D721Med (cell line): ENCODE results near the gene LARP1.

Experiments used
- DNase-seq: peaks from one replicate; pipeline ENCODE4 v3.0.0; 2011; ENCODE audit warnings: low spot score; ENCODE audit not compliant: insufficient read length
- FAIRE-seq: peaks from 2 replicates; lab custom pipeline; 2011; peaks lifted over from hg19 to GRCh38; lab: Jason Lieb, UNC
- TF ChIP-seq, protein P1 (sequence below): IDR thresholded peaks from 2 replicates; pipeline ENCODE4 v1.5.1; 2012; ENCODE audit warnings: mild to moderate bottlenecking, control low read depth; ENCODE audit not compliant: insufficient read depth; ENCODE audit errors: missing control alignments

LARP1 gene

DNA sequence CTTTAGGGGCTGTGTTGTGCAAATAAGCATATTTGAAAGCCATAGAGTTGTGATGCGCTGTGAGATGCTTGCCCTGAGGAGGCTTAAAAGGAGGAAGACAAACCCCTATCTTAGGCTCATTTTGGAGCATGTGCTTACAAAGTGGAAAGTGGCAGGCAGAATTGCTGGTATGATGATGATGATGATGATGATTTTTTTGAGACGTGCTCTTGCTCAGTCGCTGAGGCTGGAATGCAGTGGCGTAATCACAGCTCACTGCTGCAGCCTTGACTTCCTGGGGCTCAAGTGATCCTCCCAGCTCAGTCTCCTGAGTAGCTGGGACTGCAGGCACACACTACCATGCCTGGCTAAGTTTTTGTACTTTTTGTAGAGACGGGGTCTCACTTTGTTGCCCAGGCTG is 104.9 kb downstream of the LARP1 start:
- no peak for FAIRE-seq
- TF ChIP-seq, protein P1, sequence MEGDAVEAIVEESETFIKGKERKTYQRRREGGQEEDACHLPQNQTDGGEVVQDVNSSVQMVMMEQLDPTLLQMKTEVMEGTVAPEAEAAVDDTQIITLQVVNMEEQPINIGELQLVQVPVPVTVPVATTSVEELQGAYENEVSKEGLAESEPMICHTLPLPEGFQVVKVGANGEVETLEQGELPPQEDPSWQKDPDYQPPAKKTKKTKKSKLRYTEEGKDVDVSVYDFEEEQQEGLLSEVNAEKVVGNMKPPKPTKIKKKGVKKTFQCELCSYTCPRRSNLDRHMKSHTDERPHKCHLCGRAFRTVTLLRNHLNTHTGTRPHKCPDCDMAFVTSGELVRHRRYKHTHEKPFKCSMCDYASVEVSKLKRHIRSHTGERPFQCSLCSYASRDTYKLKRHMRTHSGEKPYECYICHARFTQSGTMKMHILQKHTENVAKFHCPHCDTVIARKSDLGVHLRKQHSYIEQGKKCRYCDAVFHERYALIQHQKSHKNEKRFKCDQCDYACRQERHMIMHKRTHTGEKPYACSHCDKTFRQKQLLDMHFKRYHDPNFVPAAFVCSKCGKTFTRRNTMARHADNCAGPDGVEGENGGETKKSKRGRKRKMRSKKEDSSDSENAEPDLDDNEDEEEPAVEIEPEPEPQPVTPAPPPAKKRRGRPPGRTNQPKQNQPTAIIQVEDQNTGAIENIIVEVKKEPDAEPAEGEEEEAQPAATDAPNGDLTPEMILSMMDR, result no peak
- no peak for DNase-seq

DNA sequence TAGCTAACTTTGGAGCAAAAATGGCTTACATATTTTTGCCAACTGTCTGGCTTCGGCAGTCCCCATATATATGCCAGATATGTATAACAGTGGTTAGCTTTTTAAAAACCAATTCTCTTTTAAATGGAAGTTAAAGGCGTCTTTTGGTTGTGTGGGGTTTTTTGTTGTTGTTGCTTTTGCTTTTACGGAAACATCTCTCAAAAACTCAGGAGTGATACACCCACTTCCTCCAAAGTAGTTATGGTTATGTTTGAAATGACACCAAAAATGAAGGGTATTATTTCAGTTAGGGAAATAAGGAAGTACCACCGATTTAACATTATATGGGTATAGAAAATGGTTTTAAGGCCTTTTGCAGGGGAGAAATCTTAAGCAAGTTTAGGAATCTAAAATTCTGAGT is 105.6 kb downstream of the LARP1 start:
- TF ChIP-seq, protein P1, result no peak
- DNase-seq, result no peak
- FAIRE-seq, result no peak

DNA sequence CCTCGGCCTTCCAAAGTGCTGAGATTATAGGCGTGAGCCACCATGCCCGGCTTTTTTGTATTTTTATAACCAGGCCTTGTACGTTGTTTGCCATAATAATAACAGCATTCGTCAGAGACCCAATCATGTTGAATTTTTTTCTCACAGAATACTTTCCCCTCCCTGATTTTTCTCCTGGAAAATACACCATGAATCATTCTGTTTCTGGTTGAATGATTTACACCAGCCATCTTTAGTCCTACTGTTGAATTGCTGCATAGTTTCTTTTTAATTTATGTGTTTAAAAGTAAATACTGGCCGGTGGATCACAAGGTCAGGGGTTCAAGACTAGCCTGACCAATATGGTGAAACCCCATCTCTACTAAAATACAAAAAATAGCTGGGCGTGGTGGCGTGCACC is 106.8 kb downstream of the LARP1 start:
- TF ChIP-seq, protein P1, result no peak
- FAIRE-seq, result no peak
- no peak for DNase-seq

DNA sequence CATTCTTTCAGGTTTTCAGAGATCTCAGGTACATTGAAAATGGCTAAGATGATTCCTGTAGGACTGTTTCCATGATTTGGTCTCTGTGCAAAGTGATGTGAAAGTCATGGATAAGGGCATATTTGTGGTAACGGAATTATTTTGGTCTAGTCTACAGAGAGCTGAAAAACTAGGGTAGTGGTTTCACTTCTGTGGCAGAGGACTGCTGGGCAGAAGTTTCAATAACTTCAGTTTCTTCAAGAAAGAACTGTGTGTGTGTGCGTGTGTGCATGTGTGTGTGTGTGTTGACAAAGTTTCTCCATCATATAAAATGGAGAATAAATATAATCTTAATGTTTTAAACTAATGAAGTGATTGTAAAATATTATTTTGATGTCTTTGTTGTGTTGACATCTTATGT is 107.6 kb downstream of the LARP1 start:
- DNase-seq, result no peak
- FAIRE-seq, result no peak
- TF ChIP-seq, protein P1, result no peak

DNA sequence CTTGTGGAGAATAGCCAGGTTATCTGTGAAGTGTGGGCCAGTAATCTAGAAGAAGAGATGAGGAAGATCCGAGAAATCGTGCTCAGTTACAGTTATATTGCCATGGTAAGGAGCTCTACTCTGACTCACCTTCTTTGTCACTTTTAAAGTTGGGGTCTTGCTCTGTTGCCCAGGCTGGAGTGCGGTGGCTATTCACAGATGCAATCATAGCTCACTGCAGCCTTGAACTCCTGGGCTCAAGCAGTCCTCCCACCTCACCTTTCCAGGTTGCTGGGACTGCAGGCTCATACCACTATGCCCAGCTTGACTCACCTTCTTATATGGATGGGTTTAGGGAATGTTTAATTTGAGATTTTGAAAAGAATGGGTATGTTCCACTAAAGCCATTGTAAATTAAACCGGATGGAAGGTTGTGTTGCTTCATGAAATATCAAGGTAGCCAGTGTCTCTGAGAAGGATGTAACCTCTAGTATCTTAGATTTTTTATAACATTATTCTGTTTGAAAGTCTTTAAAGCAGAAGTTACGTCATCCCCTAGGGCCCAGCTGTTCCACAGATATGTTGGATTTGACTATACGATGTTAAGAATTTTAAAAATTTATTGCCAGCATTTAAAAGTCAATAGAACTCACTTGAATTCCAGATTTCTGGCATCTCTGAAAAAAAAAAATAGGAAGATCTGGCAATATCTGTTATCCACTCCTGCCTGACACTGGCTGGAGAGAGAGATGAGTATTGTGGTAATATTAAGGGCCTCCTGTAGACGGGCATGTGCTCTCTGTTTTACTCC is 108.3 kb downstream of the LARP1 start:
- FAIRE-seq (no peak), DNase-seq (no peak)
- TF ChIP-seq, protein P1, result no peak

DNA sequence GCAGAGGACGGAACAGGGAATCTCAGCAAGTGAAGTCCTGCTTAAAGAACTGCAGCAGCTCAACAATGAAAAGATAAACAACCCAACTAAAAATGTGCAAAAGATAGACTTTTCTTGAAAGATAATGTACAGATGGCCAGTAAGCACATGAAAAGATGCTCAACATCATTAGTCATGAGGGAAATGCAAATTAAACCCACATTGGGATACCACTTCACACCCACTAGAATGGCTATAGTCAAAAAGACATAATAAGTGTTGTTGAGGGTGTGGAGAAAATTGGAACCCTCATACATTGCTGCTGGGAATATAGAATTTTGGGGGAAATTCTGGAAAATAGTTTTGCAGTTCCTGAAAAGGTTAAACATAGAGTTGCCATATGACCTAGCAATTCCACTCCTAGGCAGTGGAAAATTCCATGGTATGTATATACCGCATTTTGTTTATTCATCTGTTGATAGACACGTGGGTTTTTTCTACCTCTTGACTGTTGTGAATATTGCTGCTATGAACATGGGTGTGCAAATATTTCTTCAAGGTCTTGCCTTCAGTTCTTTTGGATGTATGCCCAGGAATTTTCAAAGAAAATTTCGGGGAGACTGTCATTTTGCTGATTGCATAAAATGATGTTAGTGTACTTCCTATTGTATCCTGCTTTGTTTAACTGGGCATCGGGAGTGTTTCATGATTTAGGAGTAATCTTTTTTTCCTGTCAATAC is 110.4 kb downstream of the LARP1 start:
- TF ChIP-seq, protein P1, result no peak
- FAIRE-seq (no peak), DNase-seq (no peak)

DNA sequence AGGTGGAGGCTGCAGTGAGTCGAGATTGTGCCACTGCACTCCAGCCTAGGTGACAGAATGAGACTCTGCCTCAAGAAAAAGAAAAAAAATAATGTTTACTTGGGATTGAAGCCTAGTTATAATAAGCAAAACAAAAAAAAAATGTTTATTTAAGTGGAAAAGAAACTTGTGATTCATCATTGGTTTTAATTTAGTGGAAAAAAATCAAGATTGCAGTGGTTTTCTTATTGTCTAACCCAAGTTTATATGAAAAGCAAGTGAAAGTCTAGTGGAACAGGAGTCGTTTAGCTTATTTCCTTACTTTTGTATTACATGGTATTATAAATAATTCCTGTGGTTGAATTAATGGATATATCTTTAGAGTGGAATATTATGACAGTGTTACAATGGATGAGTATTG is 111.7 kb downstream of the LARP1 start:
- FAIRE-seq (no peak), DNase-seq (no peak)
- TF ChIP-seq, protein P1, result no peak
